SK-N-SH treated with all-trans-retinoic acid at 6 μM for 48 hours (cell line): Measurements from ENCODE around the gene FZD1.

ENCODE experiments used
- ATAC-seq: fragments of 200-7000 bp; cut with Tn5 transposase; 3 replicates; pipeline ENCODE4 v1.9.1; 2020; ENCODE audit warnings: mild to moderate bottlenecking, moderate library complexity
- ARNTL ChIP-seq: fragments of 450-650 bp; formaldehyde crosslinking; IDR thresholded peaks from 2 replicates; pipeline ENCODE4 v1.5.0; 2020; ENCODE audit warnings: low read depth, mild to moderate bottlenecking, moderate library complexity, borderline replicate concordance
- BACH2 ChIP-seq: fragments of 250-450 bp; sonication (Bioruptor Pico); IDR thresholded peaks from 2 replicates; pipeline ENCODE4 v1.9.0; 2021; ENCODE audit warnings: mild to moderate bottlenecking, borderline replicate concordance
- CREB5 ChIP-seq: fragments of 250-450 bp; sonication (Bioruptor Pico); IDR thresholded peaks from 2 replicates; pipeline ENCODE4 v1.5.1; 2020; ENCODE audit warnings: low read depth, mild to moderate bottlenecking, moderate library complexity
- CSDC2 ChIP-seq: fragments of 250-450 bp; sonication (Bioruptor Pico); IDR thresholded peaks from 2 replicates; pipeline ENCODE4 v1.5.0; 2020; ENCODE audit warnings: mild to moderate bottlenecking, moderate library complexity
- ESRRG ChIP-seq: fragments of 250-450 bp; sonication (Bioruptor Pico); IDR thresholded peaks from 2 replicates; pipeline ENCODE4 v1.6.1; 2021; ENCODE audit warnings: mild to moderate bottlenecking
- GLIS3 ChIP-seq: fragments of 250-450 bp; sonication (Bioruptor Pico); IDR thresholded peaks from 2 replicates; pipeline ENCODE4 v1.5.0; 2020; ENCODE audit warnings: mild to moderate bottlenecking, moderate library complexity
- ISL1 ChIP-seq: fragments of 250-450 bp; sonication (Bioruptor Pico); IDR thresholded peaks from 2 replicates; pipeline ENCODE4 v2.1.2; 2022; ENCODE audit warnings: mild to moderate bottlenecking, moderate library complexity
- OSR1 ChIP-seq: fragments of 250-450 bp; sonication (Bioruptor Pico); IDR thresholded peaks from 2 replicates; pipeline ENCODE4 v1.8.0; 2022; ENCODE audit warnings: moderate library complexity, mild to moderate bottlenecking, inconsistent platforms
- PATZ1 ChIP-seq: fragments of 250-450 bp; sonication (Bioruptor Pico); IDR thresholded peaks from 2 replicates; pipeline ENCODE4 v1.8.0; 2020; ENCODE audit warnings: mild to moderate bottlenecking, moderate library complexity, borderline replicate concordance
- POU6F1 ChIP-seq: fragments of 250-450 bp; sonication (Bioruptor Pico); IDR thresholded peaks from 2 replicates; pipeline ENCODE4 v1.8.0; 2021; ENCODE audit warnings: low read depth, mild to moderate bottlenecking, moderate library complexity, borderline replicate concordance
- PPARA ChIP-seq: fragments of 250-450 bp; sonication (Bioruptor Pico); IDR thresholded peaks from 2 replicates; pipeline ENCODE4 v1.5.0; 2020; ENCODE audit warnings: mild to moderate bottlenecking, borderline replicate concordance
- RARB ChIP-seq: fragments of 250-450 bp; sonication (Bioruptor Pico); IDR thresholded peaks from 2 replicates; pipeline ENCODE4 v1.8.0; 2021; ENCODE audit warnings: mild to moderate bottlenecking, moderate library complexity
- SNAI2 ChIP-seq: fragments of 250-450 bp; sonication (Bioruptor Pico); IDR thresholded peaks from 2 replicates; pipeline ENCODE4 v1.5.0; 2020; ENCODE audit warnings: mild to moderate bottlenecking, moderate library complexity
- TCF4 ChIP-seq: fragments of 250-450 bp; sonication (Bioruptor Pico); IDR thresholded peaks from 2 replicates; pipeline ENCODE4 v1.8.0; 2021; ENCODE audit warnings: mild to moderate bottlenecking, moderate library complexity, borderline replicate concordance
- ZC3H10 ChIP-seq: fragments of 250-450 bp; sonication (Bioruptor Pico); IDR thresholded peaks from 2 replicates; pipeline ENCODE4 v1.5.1; 2021; ENCODE audit warnings: mild to moderate bottlenecking, moderate library complexity
- ZFP30 ChIP-seq: fragments of 450-650 bp; formaldehyde crosslinking; IDR thresholded peaks from 2 replicates; pipeline ENCODE4 v1.5.0; 2022; ENCODE audit warnings: mild to moderate bottlenecking, moderate library complexity
- ZNF565 ChIP-seq: fragments of 450-650 bp; formaldehyde crosslinking; conservative IDR thresholded peaks from 2 replicates; pipeline ENCODE4 v1.5.0; 2020; ENCODE audit warnings: low read depth, mild to moderate bottlenecking, moderate library complexity
- ZNF70 ChIP-seq: fragments of 450-650 bp; formaldehyde crosslinking; IDR thresholded peaks from 2 replicates; pipeline ENCODE4 v1.5.0; 2020; ENCODE audit warnings: mild to moderate bottlenecking, moderate library complexity
- ZNF8 ChIP-seq: fragments of 450-650 bp; formaldehyde crosslinking; IDR thresholded peaks from 2 replicates; pipeline ENCODE4 v1.5.0; 2020; ENCODE audit warnings: mild to moderate bottlenecking, moderate library complexity
- TF ChIP-seq, protein P1 (sequence below): fragments of 250-450 bp; sonication (Bioruptor Pico); IDR thresholded peaks from 2 replicates; pipeline ENCODE4 v1.5.1; 2021; ENCODE audit warnings: mild to moderate bottlenecking, moderate library complexity

The FZD1 gene

GRCh38 chr7:91313113-91313512 is 48.9 kb downstream of the FZD1 start (continued):
- TF ChIP-seq, protein P1, sequence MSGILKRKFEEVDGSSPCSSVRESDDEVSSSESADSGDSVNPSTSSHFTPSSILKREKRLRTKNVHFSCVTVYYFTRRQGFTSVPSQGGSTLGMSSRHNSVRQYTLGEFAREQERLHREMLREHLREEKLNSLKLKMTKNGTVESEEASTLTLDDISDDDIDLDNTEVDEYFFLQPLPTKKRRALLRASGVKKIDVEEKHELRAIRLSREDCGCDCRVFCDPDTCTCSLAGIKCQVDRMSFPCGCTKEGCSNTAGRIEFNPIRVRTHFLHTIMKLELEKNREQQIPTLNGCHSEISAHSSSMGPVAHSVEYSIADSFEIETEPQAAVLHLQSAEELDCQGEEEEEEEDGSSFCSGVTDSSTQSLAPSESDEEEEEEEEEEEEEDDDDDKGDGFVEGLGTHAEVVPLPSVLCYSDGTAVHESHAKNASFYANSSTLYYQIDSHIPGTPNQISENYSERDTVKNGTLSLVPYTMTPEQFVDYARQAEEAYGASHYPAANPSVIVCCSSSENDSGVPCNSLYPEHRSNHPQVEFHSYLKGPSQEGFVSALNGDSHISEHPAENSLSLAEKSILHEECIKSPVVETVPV (CRISPR knock-in tag): no peak
- TF ChIP-seq PPARA (CRISPR knock-in tag): no peak
- TF ChIP-seq, all 23 proteins: peak for 0

DNA sequence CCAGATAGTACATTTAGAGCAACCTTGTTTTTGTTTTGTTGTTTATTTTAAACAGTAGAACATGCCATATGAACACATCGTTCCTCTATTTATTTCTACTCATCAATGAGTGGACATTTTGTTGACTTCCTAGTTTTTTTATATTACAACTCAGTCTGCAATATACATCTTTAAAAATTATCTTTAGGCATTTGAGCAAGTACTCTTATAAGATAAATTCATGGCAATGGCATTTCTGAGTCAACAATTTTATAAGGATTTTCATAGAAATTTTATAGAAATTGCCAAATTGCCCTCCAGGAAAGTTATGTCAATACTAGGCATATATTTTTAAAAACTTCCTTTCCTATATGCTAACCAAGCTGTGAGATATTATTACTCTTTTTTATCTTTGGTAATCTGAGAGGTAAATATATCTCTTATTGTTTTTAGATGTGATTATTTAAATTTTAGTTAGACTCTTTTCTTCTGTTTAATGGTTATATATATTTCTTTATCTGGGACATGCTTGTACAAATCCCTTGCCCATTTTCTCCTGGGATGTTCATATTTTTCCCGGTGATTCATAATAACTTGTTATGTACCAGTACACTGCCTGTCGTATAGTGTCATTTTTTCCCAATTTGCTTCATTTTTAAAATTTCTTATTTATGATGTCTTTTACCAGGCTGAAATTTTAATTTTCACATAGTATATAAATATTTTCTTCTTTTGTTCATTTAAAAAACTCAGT is 50.5 kb downstream of the FZD1 start:
- TF ChIP-seq ESRRG (CRISPR knock-in tag) (no peak), ZNF8 (CRISPR knock-in tag) (no peak), TCF4 (no peak), SNAI2 (CRISPR knock-in tag) (no peak), BACH2 (no peak), PATZ1 (CRISPR knock-in tag) (no peak), OSR1 (CRISPR knock-in tag) (no peak)
- ATAC-seq: no peak

DNA sequence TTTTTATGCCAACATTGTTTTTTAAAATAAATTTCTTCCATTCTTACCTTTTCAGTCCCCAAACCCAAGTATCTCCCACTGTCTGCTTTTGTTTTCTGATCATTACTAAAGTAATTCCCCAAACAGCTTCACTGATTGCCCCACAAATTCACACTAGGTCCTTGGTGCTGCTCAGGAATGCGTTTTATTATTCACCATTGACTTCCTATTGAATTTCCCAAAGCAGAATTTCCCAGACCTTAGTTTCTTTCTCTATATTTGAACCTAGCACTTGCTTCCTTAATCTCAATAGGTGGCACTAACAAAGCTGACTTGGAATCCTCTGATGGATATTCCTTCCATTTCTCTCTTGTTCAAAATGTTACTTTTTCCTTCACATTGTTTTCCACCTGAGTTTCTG is 52.2 kb downstream of the FZD1 start:
- no peak for ATAC-seq
- TF ChIP-seq SNAI2 (CRISPR knock-in tag) (no peak), BACH2 (no peak)

DNA sequence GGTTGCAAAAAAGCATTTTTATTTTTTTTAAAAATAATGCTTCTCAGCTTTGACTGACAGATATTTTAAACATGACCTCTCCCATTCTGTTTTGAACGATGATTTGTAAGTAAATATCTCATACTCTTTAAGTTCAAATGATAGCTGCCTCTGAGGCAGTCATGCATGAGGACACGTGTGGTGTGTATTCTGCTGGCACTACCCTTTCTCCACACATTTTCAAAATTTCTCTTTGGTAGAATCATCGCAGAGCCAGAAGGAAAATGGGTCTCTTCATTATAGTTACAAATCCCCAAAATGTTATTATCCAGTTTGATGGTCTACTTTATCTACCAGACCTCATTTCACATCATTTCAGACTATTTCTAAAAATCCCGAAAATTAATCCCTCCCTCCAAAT is 55.1 kb downstream of the FZD1 start:
- TF ChIP-seq ISL1 (CRISPR knock-in tag) (no peak), GLIS3 (CRISPR knock-in tag) (no peak), ZNF565 (no peak), RARB (CRISPR knock-in tag) (no peak), OSR1 (CRISPR knock-in tag) (no peak), CREB5 (CRISPR knock-in tag) (no peak), ARNTL (CRISPR knock-in tag) (no peak), BACH2 (no peak), ZFP30 (no peak), SNAI2 (CRISPR knock-in tag) (no peak), POU6F1 (CRISPR knock-in tag) (no peak), CSDC2 (CRISPR knock-in tag) (no peak), ESRRG (CRISPR knock-in tag) (no peak), ZNF70 (CRISPR knock-in tag) (no peak), ZC3H10 (no peak), PATZ1 (CRISPR knock-in tag) (no peak)
- TF ChIP-seq, protein P1 (CRISPR knock-in tag): no peak
- TF ChIP-seq, all 23 proteins: peak for 0
- no peak for ATAC-seq
